ENCODE data around the gene RNGTT. TPM values are rescaled to one million over a fixed set of nuclear protein-coding genes. Genes with fewer than 3 reads are reported as not detected.
"Not testable (repeated sequence)": the region's sequence is repeated elsewhere in the genome, so short reads cannot be mapped to it uniquely, and the experiment has no call there.

The RNGTT gene
- total RNA-seq, 2 donors from 2014 or later: 7.8 to 11.4 TPM

GRCh38 chr6:88914180-88914579 is 49.2 kb downstream of the RNGTT start:
- no peak overlapping the region for H3K27ac ChIP-seq
- intact Hi-C loops (cut with DNase I): no loop called here
- H3K9me3 ChIP-seq: no peaks in the 10 kb centered on the region
- no peak overlapping the region for H3K4me3 ChIP-seq
- no peak for DNase-seq
- H3K36me3 ChIP-seq: no peaks in the 10 kb centered on the region
- no peak for TF ChIP-seq CTCF (IDR thresholded peaks at IDR 0.05)
- H3K4me1 ChIP-seq: no peaks in the 10 kb centered on the region
- H3K27me3 ChIP-seq: no peaks in the 10 kb centered on the region
- H3K9ac ChIP-seq (ENCODE audit: low read depth in 2 of 2, low read length in 2 of 2): no peak overlapping the region

- no peaks in the 10 kb centered on the region for H3K36me3 ChIP-seq
- no peak for DNase-seq
- intact Hi-C loops (cut with DNase I): no loop called here
- no peak overlapping the region for H3K27ac ChIP-seq
- no peak overlapping the region for H3K9ac ChIP-seq (ENCODE audit: low read depth in 2 of 2, low read length in 2 of 2)
- no peaks in the 10 kb centered on the region for H3K27me3 ChIP-seq
- no peak for TF ChIP-seq CTCF (IDR thresholded peaks at IDR 0.05)
- H3K4me3 ChIP-seq: no peak overlapping the region
- no peaks in the 10 kb centered on the region for H3K9me3 ChIP-seq
- no peaks in the 10 kb centered on the region for H3K4me1 ChIP-seq
These were observed 49.9 kb downstream of the RNGTT start for GRCh38 chr6:88913471-88913870.

- no peak for DNase-seq
These were observed 52.3 kb downstream of the RNGTT start for GRCh38 chr6:88910922-88911778.

GRCh38 chr6:88908598-88909548 is 54.5 kb downstream of the RNGTT start:
- no peak overlapping the region for H3K4me3 ChIP-seq
- H3K9me3 ChIP-seq: no peaks in the 10 kb centered on the region
- no peaks in the 10 kb centered on the region for H3K36me3 ChIP-seq
- H3K4me1 ChIP-seq: no peaks in the 10 kb centered on the region
- H3K27me3 ChIP-seq: no peaks in the 10 kb centered on the region
- no peak overlapping the region for H3K9ac ChIP-seq (ENCODE audit: low read depth in 2 of 2, low read length in 2 of 2)
- TF ChIP-seq CTCF (IDR thresholded peaks at IDR 0.05): no peak
- no peak overlapping the region for H3K27ac ChIP-seq
- intact Hi-C loops (cut with DNase I): no loop called here
- no peak for DNase-seq

More at GRCh38 chr6:88910922-88911778, 52.3 kb downstream of the RNGTT start:
- Histone ChIP-seq H3K4me1 (no peaks in the 10 kb centered on the region), H3K9me3 (no peaks in the 10 kb centered on the region), H3K9ac (ENCODE audit: low read depth in 2 of 2, low read length in 2 of 2) (no peak overlapping the region), H3K4me3 (no peak overlapping the region), H3K27me3 (no peaks in the 10 kb centered on the region), H3K36me3 (no peaks in the 10 kb centered on the region), H3K27ac (no peak overlapping the region)
- intact Hi-C loops (cut with DNase I): no loop called here
- no peak for TF ChIP-seq CTCF (IDR thresholded peaks at IDR 0.05)

GRCh38 chr6:88907148-88907547 is 56.3 kb downstream of the RNGTT start:
- H3K27me3 ChIP-seq; H3K9me3 ChIP-seq; H3K9ac ChIP-seq (ENCODE audit: low read depth in 2 of 2, low read length in 2 of 2); H3K4me1 ChIP-seq; DNase-seq; H3K4me3 ChIP-seq; intact Hi-C loops (cut with DNase I); H3K36me3 ChIP-seq; H3K27ac ChIP-seq: not testable (repeated sequence)

Data from colonic mucosa (tissue), 4 donors.